SH-SY5Y (cell line): ENCODE results near the gene ADAM19.

ENCODE experiments used
- GATA2 ChIP-seq: IDR thresholded peaks from 2 replicates; pipeline ENCODE4 v1.6.1; 2011; ENCODE audit warnings: mild to moderate bottlenecking, low read depth, low read length
- GATA3 ChIP-seq: IDR thresholded peaks from 2 replicates; pipeline ENCODE4 v1.6.1; 2011; ENCODE audit warnings: low read depth, mild to moderate bottlenecking, low read length, moderate library complexity

DNA sequence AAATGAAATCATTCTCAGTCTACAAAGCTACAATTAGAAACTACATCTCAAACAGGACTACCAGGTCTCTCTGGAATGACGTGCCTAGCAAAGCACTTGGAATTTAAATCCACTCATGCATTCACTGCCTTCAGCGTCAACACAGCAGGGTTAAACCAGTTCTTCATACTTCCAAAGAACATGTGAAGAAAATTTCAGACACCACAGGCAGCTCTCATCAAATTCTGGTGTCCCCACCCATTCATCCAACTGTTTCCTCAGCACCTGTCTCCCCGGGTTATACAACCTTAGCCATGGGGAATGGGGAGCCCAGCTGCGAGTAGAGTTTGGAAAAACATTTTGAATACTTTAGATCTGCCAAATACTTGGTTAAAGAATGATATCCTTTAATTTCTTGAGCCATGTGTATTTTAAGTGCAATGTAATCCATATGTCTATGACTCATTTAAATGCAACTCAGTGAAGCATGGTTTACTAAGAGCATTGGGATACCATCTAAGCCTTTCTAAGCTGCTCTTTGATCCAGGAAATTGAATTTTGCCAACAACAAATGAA is 17.5 kb downstream of the ADAM19 start:
- TF ChIP-seq GATA2, result no peak
- TF ChIP-seq GATA3, result no peak
